NCI-H460 (cell line): ENCODE results near the gene KYNU. TPM values are rescaled to one million over a fixed set of nuclear protein-coding genes. Genes with fewer than 3 reads are reported as not detected.
A peak's percentile ranks its signal among the peaks of the same experiment; 100 is the strongest.
"Not testable (repeated sequence)": the region's sequence is repeated elsewhere in the genome, so short reads cannot be mapped to it uniquely, and the experiment has no call there.

ENCODE experiments used
- DNase-seq: peaks from one replicate; pipeline ENCODE4 v3.0.0-alpha.2; 2016; ENCODE audit warnings: low read depth; ENCODE audit errors: extremely low read depth
- total RNA-seq: library from RNA; depleted of rRNA; stranded (reverse); fragments of >200 nt; shearing (Covaris generic); gene quantifications from 2 replicates; pipeline ENCODE4 v1.2.3, GENCODE V29; 2014

The KYNU gene
- total RNA-seq, 1 experiment from 2014 or later = 274 TPM

- DNase-seq = not testable (repeated sequence)
Observed at GRCh38 chr2:142903726-142904125, 26.3 kb downstream of the KYNU start.

- no peak for DNase-seq
Observed at GRCh38 chr2:142907653-142908052, 30.2 kb downstream of the KYNU start.

GRCh38 chr2:142914507-142915313 lies 37.2 kb downstream of the KYNU start:
- DNase-seq = no peak

- no peak for DNase-seq
Observed at GRCh38 chr2:142915502-142915901, 38.0 kb downstream of the KYNU start.

GRCh38 chr2:142918624-142919023 lies 41.2 kb downstream of the KYNU start:
- DNase-seq = no peak

GRCh38 chr2:142920571-142920970 lies 43.1 kb downstream of the KYNU start:
- DNase-seq = no peak

- DNase-seq = no peak
Observed at GRCh38 chr2:142926445-142926844, 49.0 kb downstream of the KYNU start.

- no peak for DNase-seq
Observed at GRCh38 chr2:142930835-142931398, 53.5 kb downstream of the KYNU start.

GRCh38 chr2:142933916-142934315 lies 56.5 kb downstream of the KYNU start:
- DNase-seq = no peak

GRCh38 chr2:142935563-142936089 lies 58.2 kb downstream of the KYNU start:
- no peak for DNase-seq

GRCh38 chr2:142936629-142937028 lies 59.2 kb downstream of the KYNU start:
- no peak for DNase-seq

GRCh38 chr2:142937347-142937746 lies 59.9 kb downstream of the KYNU start:
- no peak for DNase-seq

GRCh38 chr2:142938240-142938639 lies 60.8 kb downstream of the KYNU start:
- DNase-seq = no peak

GRCh38 chr2:142940606-142941223 lies 63.3 kb downstream of the KYNU start:
- DNase-seq = no peak

- no peak for DNase-seq
Observed at GRCh38 chr2:142942690-142943089, 65.2 kb downstream of the KYNU start.

GRCh38 chr2:142944264-142944663 lies 66.8 kb downstream of the KYNU start:
- DNase-seq = peak; percentile 13

- DNase-seq = no peak
Observed at GRCh38 chr2:142944721-142945120, 67.3 kb downstream of the KYNU start.

- no peak for DNase-seq
Observed at GRCh38 chr2:142946941-142947340, 69.5 kb downstream of the KYNU start.

- DNase-seq = not testable (repeated sequence)
Observed at GRCh38 chr2:142948723-142949122, 71.3 kb downstream of the KYNU start.

GRCh38 chr2:142950323-142950722 lies 72.9 kb downstream of the KYNU start:
- DNase-seq = not testable (repeated sequence)

- no peak for DNase-seq
Observed at GRCh38 chr2:142951190-142952007, 73.9 kb downstream of the KYNU start.
